GM12872 (cell line): ENCODE results near the gene DUSP7.

Experiments
- CTCF ChIP-seq: IDR thresholded peaks from 3 replicates; pipeline ENCODE4 v1.5.1; 2011; ENCODE audit warnings: low read depth, mild to moderate bottlenecking, low read length, moderate library complexity; ENCODE audit not compliant: insufficient read depth

Gene DUSP7

GRCh38 chr3:52022323-52023100 is 33.9 kb downstream of the DUSP7 start:
- no peak for TF ChIP-seq CTCF

DNA sequence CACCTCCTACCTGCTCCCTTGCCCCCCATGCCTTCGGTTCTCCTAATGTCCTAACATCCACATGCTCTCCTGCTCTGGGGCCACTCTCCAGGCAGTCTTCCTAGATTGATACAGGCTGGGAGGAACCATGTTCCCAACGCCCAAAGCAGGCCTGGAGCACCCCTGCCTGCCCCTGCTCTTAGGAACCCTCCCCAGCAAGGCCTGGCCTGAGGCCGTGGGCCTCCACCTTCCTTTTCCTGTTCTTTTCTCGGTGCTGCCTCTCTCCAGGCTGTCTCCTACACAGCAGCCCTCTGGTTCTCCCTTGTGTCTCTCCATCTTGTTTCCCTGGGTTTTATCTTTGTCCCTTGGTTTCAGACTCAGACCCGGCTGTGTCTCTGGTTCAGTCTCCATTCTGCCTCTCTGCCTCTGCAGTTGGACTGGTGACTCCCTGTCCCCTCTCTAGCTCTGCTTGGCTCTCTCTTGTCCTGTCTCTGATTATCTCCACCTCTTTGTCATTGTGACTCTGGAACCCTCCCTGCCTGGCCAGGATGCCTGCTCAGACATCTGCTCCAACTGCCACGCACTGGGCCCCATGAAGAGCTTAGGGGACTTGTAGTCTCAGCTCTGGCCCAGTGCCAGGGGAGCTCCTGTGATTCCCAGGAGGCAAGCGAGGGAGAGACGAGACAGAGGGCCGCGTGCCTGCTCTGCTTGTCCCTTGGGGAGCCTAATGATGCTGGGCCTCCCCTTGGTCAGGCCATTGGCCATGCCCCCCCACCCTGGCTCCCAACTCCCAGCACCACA is 34.7 kb downstream of the DUSP7 start:
- no peak for TF ChIP-seq CTCF

GRCh38 chr3:52020796-52021195 is 35.6 kb downstream of the DUSP7 start:
- TF ChIP-seq CTCF = no peak

- no peak for TF ChIP-seq CTCF
Measured at GRCh38 chr3:52019352-52020080, 36.9 kb downstream of the DUSP7 start.

- TF ChIP-seq CTCF = no peak
Measured at GRCh38 chr3:52018319-52019000, 37.9 kb downstream of the DUSP7 start.

GRCh38 chr3:52017586-52017985 is 38.8 kb downstream of the DUSP7 start:
- no peak for TF ChIP-seq CTCF
